GM18951 (cell line): ENCODE data around the gene KLHDC10.
"Not testable (repeated sequence)": the region's sequence is repeated elsewhere in the genome, so short reads cannot be mapped to it uniquely, and the experiment has no call there.

Source experiments
- POLR2A ChIP-seq: IDR thresholded peaks from 4 replicates; pipeline ENCODE4 v1.6.1; 2011; ENCODE audit warnings: mild to moderate bottlenecking; ENCODE audit not compliant: insufficient read length, insufficient read depth; ENCODE audit errors: extremely low read depth
- in situ Hi-C: fragments of 300-500 bp; cut with MboI; formaldehyde crosslinking; loops from one replicate; pipeline ENCODE4 v1.12.0; 2022; ENCODE audit warnings: low sequenced_read_pairs, mixed read lengths, inconsistent platforms; ENCODE audit not compliant: unreplicated experiment

Gene KLHDC10

GRCh38 chr7:130154501-130155317 is 84.4 kb downstream of the KLHDC10 start:
- in situ Hi-C loops: no loop called here
- no peak for TF ChIP-seq POLR2A

- no peak for TF ChIP-seq POLR2A
- in situ Hi-C loops: no loop called here
Observed at GRCh38 chr7:130156140-130156539, 85.8 kb downstream of the KLHDC10 start.

GRCh38 chr7:130157700-130158099 is 87.4 kb downstream of the KLHDC10 start:
- no peak for TF ChIP-seq POLR2A
- in situ Hi-C loops: no loop called here

- TF ChIP-seq POLR2A: no peak
- in situ Hi-C loops: no loop called here
Observed at GRCh38 chr7:130160023-130160422, 89.7 kb downstream of the KLHDC10 start.

GRCh38 chr7:130160455-130160854 is 90.1 kb downstream of the KLHDC10 start:
- in situ Hi-C loops: no loop called here

GRCh38 chr7:130162196-130162595 is 91.9 kb downstream of the KLHDC10 start:
- TF ChIP-seq POLR2A: no peak
- in situ Hi-C loops: no loop called here

More at GRCh38 chr7:130160455-130160854, 90.1 kb downstream of the KLHDC10 start:
- TF ChIP-seq POLR2A: no peak

GRCh38 chr7:130174237-130174959 is 104.1 kb downstream of the KLHDC10 start:
- TF ChIP-seq POLR2A: no peak
- in situ Hi-C loops: no loop called here

GRCh38 chr7:130178251-130178650 is 107.9 kb downstream of the KLHDC10 start:
- TF ChIP-seq POLR2A: no peak
- in situ Hi-C loops: no loop called here

GRCh38 chr7:130179631-130180030 is 109.3 kb downstream of the KLHDC10 start:
- no peak for TF ChIP-seq POLR2A
- in situ Hi-C loops: no loop called here

GRCh38 chr7:130180571-130181262 is 110.4 kb downstream of the KLHDC10 start:
- in situ Hi-C loops: no loop called here
- no peak for TF ChIP-seq POLR2A

GRCh38 chr7:130181263-130181605 is 110.9 kb downstream of the KLHDC10 start:
- in situ Hi-C loops: no loop called here
- TF ChIP-seq POLR2A: no peak

- no peak for TF ChIP-seq POLR2A
- in situ Hi-C loops: no loop called here
Observed at GRCh38 chr7:130182990-130183389, 112.7 kb downstream of the KLHDC10 start.

- in situ Hi-C loops: not testable (repeated sequence)
Observed at GRCh38 chr7:130184349-130184748, 114.0 kb downstream of the KLHDC10 start.
